H1 (cell line): ENCODE results near the gene TMX3. TPM values are rescaled to one million over a fixed set of nuclear protein-coding genes. Genes with fewer than 3 reads are reported as not detected.

Experiments
- CTCF ChIA-PET: fragments of 300-600 bp; sonication (Branson Sonifier 250); formaldehyde crosslinking; loops from one replicate; lab custom pipeline; 2021; ENCODE audit not compliant: partially characterized antibody; lab: Charles Lee
- POLR2A ChIA-PET: fragments of 300-600 bp; sonication (Branson Sonifier 250); formaldehyde crosslinking; loops from one replicate; lab custom pipeline; 2021; ENCODE audit warnings: inconsistent platforms; ENCODE audit not compliant: partially characterized antibody; lab: Charles Lee
- DNase-seq, 2 experiments: peaks; one replicate each; pipeline versions ENCODE4 v3.0.0 to v3.0.0-alpha.2; 2010 to 2022; ENCODE audit warnings: low spot score in 2 of 2, low read depth in 1 of 2, mixed read lengths in 1 of 2
- FAIRE-seq: peaks from 2 replicates; lab custom pipeline; 2011; peaks lifted over from hg19 to GRCh38; lab: Jason Lieb, UNC
- H2AFZ ChIP-seq: 2 replicates; pipeline ENCODE4 v1.8.1; 2012; ENCODE audit warnings: low read length, inconsistent platforms
- H2AK5ac ChIP-seq: 2 replicates; pipeline ENCODE4 v1.6.1; 2013; ENCODE audit warnings: low read depth, low read length
- H2BK120ac ChIP-seq: replicated peaks from 2 replicates; pipeline ENCODE3; 2013; ENCODE audit warnings: low read depth, low read length, inconsistent platforms
- H2BK12ac ChIP-seq: 2 replicates; pipeline ENCODE4 v1.6.1; 2013; ENCODE audit warnings: low read depth, low read length
- H2BK15ac ChIP-seq: 2 replicates; pipeline ENCODE4 v1.6.1; 2013; ENCODE audit warnings: low read length
- H2BK20ac ChIP-seq: 2 replicates; pipeline ENCODE4 v1.6.1; 2013; ENCODE audit warnings: low read length
- H2BK5ac ChIP-seq: 2 replicates; pipeline ENCODE4 v1.6.1; 2013; ENCODE audit warnings: low read depth, low read length
- H3K14ac ChIP-seq: 2 replicates; pipeline ENCODE4 v1.6.1; 2013; ENCODE audit warnings: inconsistent platforms; ENCODE audit not compliant: insufficient read length
- H3K18ac ChIP-seq: 2 replicates; pipeline ENCODE4 v1.6.1; 2013; ENCODE audit warnings: low read length; ENCODE audit errors: extremely low read depth
- H3K23ac ChIP-seq: 2 replicates; pipeline ENCODE4 v1.6.1; 2013; ENCODE audit warnings: inconsistent platforms; ENCODE audit not compliant: insufficient read length
- H3K23me2 ChIP-seq: 2 replicates; pipeline ENCODE4 v1.6.1; 2013; ENCODE audit warnings: low read depth, low read length
- H3K27ac ChIP-seq: 2 replicates; pipeline ENCODE4 v1.6.1; 2011; ENCODE audit warnings: low read depth, low read length, inconsistent platforms
- H3K27me3 ChIP-seq, 4 experiments: replicated peaks in 1 of 4; 1 replicate in 1 of 4; 2 replicates in 3 of 4; pipeline versions ENCODE4 v1.6.1 to v1.8.1; 2011 to 2013; ENCODE audit warnings: low read length in 3 of 4, mild to moderate bottlenecking in 3 of 4, inconsistent platforms in 2 of 4, mixed read lengths in 2 of 4, moderate library complexity in 1 of 4; ENCODE audit not compliant: control insufficient read depth in 3 of 4, insufficient read depth in 3 of 4; ENCODE audit errors: extremely low read depth in 1 of 4
- H3K36me3 ChIP-seq, 4 experiments: 2 replicates each; pipeline versions ENCODE4 v1.6.1 to v1.8.1; 2011 to 2013; ENCODE audit warnings: mild to moderate bottlenecking in 4 of 4, low read length in 3 of 4, moderate library complexity in 2 of 4, control low read depth in 1 of 4, inconsistent platforms in 1 of 4; ENCODE audit not compliant: insufficient read depth in 4 of 4, control insufficient read depth in 2 of 4
- H3K4ac ChIP-seq: replicated peaks from 2 replicates; pipeline ENCODE3; 2013; ENCODE audit warnings: low read length, low read depth, mixed read lengths, inconsistent platforms; ENCODE audit not compliant: insufficient read length
- H3K4me1 ChIP-seq, 4 experiments: replicated peaks in 1 of 4; 1 replicate in 1 of 4; 2 replicates in 3 of 4; pipeline versions ENCODE4 v1.6.1 to v1.8.1; 2011 to 2013; ENCODE audit warnings: low read length in 3 of 4, inconsistent platforms in 2 of 4, mixed read lengths in 1 of 4; ENCODE audit not compliant: insufficient read depth in 4 of 4, control insufficient read depth in 3 of 4
- H3K4me2 ChIP-seq, 2 experiments: 2 replicates each; pipeline versions ENCODE4 v1.6.1 to v1.8.1; 2011 to 2013; ENCODE audit warnings: low read depth in 2 of 2, low read length in 2 of 2, control low read depth in 1 of 2, inconsistent platforms in 1 of 2, mild to moderate bottlenecking in 1 of 2; ENCODE audit not compliant: insufficient read depth in 1 of 2
- H3K4me3 ChIP-seq, 4 experiments: fragments of 200-600, 300-600 bp in 1 of 4; sonication (generic), shearing (Covaris generic), sonication (Bioruptor Twin) in 1 of 4; 2 replicates each; pipeline versions ENCODE4 v1.5.1 to v1.8.1; 2011 to 2016; ENCODE audit warnings: low read length in 4 of 4, low read depth in 3 of 4, control low read depth in 2 of 4, inconsistent platforms in 2 of 4, mild to moderate bottlenecking in 2 of 4, mixed read lengths in 1 of 4, moderate library complexity in 1 of 4; ENCODE audit not compliant: insufficient read depth in 2 of 4; ENCODE audit errors: extremely low read depth in 1 of 4
- H3K56ac ChIP-seq: replicated peaks from 2 replicates; pipeline ENCODE3; 2013; ENCODE audit warnings: low read depth, mild to moderate bottlenecking, mixed read lengths, low read length, inconsistent platforms; ENCODE audit not compliant: insufficient read length
- H3K79me1 ChIP-seq: 2 replicates; pipeline ENCODE4 v1.6.1; 2013; ENCODE audit warnings: low read depth, low read length, control low read depth
- H3K79me2 ChIP-seq, 2 experiments: 2 replicates each; pipeline versions ENCODE4 v1.6.1 to v1.8.1; 2012 to 2013; ENCODE audit warnings: low read length in 2 of 2, mild to moderate bottlenecking in 2 of 2, inconsistent platforms in 1 of 2; ENCODE audit not compliant: insufficient read depth in 2 of 2, control insufficient read depth in 1 of 2
- H3K9ac ChIP-seq, 4 experiments: replicated peaks in 1 of 4; 1 replicate in 1 of 4; 2 replicates in 3 of 4; pipeline versions ENCODE4 v1.6.1 to v1.8.1; 2011 to 2013; ENCODE audit warnings: low read depth in 3 of 4, low read length in 3 of 4, control low read depth in 2 of 4, mild to moderate bottlenecking in 2 of 4, moderate library complexity in 2 of 4, inconsistent platforms in 1 of 4; ENCODE audit errors: extremely low read depth in 1 of 4
- H3K9me3 ChIP-seq, 2 experiments: 2 replicates each; pipeline versions ENCODE4 v1.6.1 to v1.8.1; 2012 to 2013; ENCODE audit warnings: mild to moderate bottlenecking in 2 of 2, moderate library complexity in 2 of 2, control low read depth in 1 of 2, inconsistent platforms in 1 of 2, low read depth in 1 of 2, low read length in 1 of 2, mixed read lengths in 1 of 2; ENCODE audit not compliant: insufficient read depth in 2 of 2
- H4K20me1 ChIP-seq, 2 experiments: replicated peaks in 1 of 2; 2 replicates each; pipeline versions ENCODE3 to v1.8.1; 2011 to 2013; ENCODE audit warnings: inconsistent platforms in 2 of 2, low read length in 2 of 2, mild to moderate bottlenecking in 1 of 2; ENCODE audit not compliant: insufficient read depth in 2 of 2, control insufficient read depth in 1 of 2
- H4K5ac ChIP-seq: 2 replicates; pipeline ENCODE4 v1.6.1; 2013; ENCODE audit warnings: low read length, low read depth, mixed read lengths, inconsistent platforms; ENCODE audit not compliant: insufficient read length
- H4K8ac ChIP-seq: 2 replicates; pipeline ENCODE4 v1.8.0; 2013; ENCODE audit warnings: mild to moderate bottlenecking, moderate library complexity, low read length, inconsistent platforms; ENCODE audit not compliant: insufficient read depth; ENCODE audit errors: extremely low read depth
- H4K91ac ChIP-seq: replicated peaks from 2 replicates; pipeline ENCODE3; 2013; ENCODE audit warnings: low read length, mixed read lengths, inconsistent platforms; ENCODE audit not compliant: insufficient read length
- CHD2 ChIP-seq: IDR thresholded peaks from 2 replicates; pipeline ENCODE4 v1.6.1; 2012; ENCODE audit warnings: low read length, improper control_type of control experiment
- GABPA ChIP-seq: IDR thresholded peaks from 2 replicates; pipeline ENCODE4 v1.6.1; 2011; ENCODE audit warnings: mild to moderate bottlenecking, low read length, moderate library complexity, borderline replicate concordance; ENCODE audit not compliant: insufficient read depth
- RAD21 ChIP-seq, 2 experiments: IDR thresholded peaks in 1 of 2; conservative IDR thresholded peaks in 1 of 2; 2 replicates each; pipeline ENCODE4 v1.6.1; 2011; ENCODE audit warnings: low read depth in 2 of 2, low read length in 2 of 2, improper control_type of control experiment in 1 of 2, inconsistent platforms in 1 of 2, mild to moderate bottlenecking in 1 of 2, moderate library complexity in 1 of 2
- RFX5 ChIP-seq: IDR thresholded peaks from 2 replicates; pipeline ENCODE4 v1.6.1; 2011; ENCODE audit warnings: low read depth, low read length, improper control_type of control experiment, borderline replicate concordance
- SP2 ChIP-seq: IDR thresholded peaks from 2 replicates; pipeline ENCODE4 v1.6.1; 2012; ENCODE audit warnings: mild to moderate bottlenecking, low read length, inconsistent platforms
- TAF7 ChIP-seq: optimal IDR thresholded peaks from 2 replicates; pipeline ENCODE3; 2011; ENCODE audit warnings: low read depth, mild to moderate bottlenecking, inconsistent platforms, low read length, moderate library complexity, borderline replicate concordance
- TBP ChIP-seq: IDR thresholded peaks from 2 replicates; pipeline ENCODE4 v1.6.1; 2011; ENCODE audit warnings: low read depth, low read length, improper control_type of control experiment
- YY1 ChIP-seq: IDR thresholded peaks from 2 replicates; pipeline ENCODE4 v1.6.1; 2011; ENCODE audit warnings: low read depth, mild to moderate bottlenecking, low read length
- WGBS, 2 experiments: shearing (Covaris generic) in 1 of 2; methylation state at CpG; one replicate each; pipeline versions ENCODE4 v1.1.6 to v1.1.7; 2013 to 2015; ENCODE audit warnings: low lambda C conversion rate in 2 of 2, mixed read lengths in 2 of 2, inconsistent platforms in 1 of 2, low coverage in 1 of 2, missing lambda C conversion rate in 1 of 2; ENCODE audit not compliant: insufficient replicate concordance in 2 of 2, insufficient coverage in 1 of 2, insufficient read length in 1 of 2; ENCODE audit errors: extremely low coverage in 1 of 2, missing lambda C conversion rate in 1 of 2; 5-methylcytosine and 5-hydroxymethylcytosine counted together
- polyA plus RNA-seq, 7 experiments: library from polyadenylated mRNA; depleted of rRNA in 3 of 7; stranded (reverse) in 5 of 7; unstranded in 2 of 7; fragments of >200 nt in 5 of 7; fragments of 200-250 nt in 2 of 7; gene quantifications; 1 replicate in 5 of 7; 2 replicates in 1 of 7; 4 replicates in 1 of 7; pipeline versions ENCODE4 v1.2.1 to v1.2.3, GENCODE V29; 2011 to 2013; ENCODE audit warnings: missing spikeins in 2 of 7, mixed read lengths in 2 of 7
- total RNA-seq: library from RNA; stranded (reverse); fragmentation: NEBNext Ultra II Directional; extraction: Animal tissue kit (Norgen Biotek cat#: 25700); gene quantifications from 2 replicates; pipeline ENCODE4 v1.2.1, GENCODE V29; 2021

The TMX3 gene
- total and polyA plus RNA-seq, 2 of the 8 experiments (the other 6 are each of a cell fraction or from before 2014, with no cell fraction given): 12.6 to 29.0 TPM

GRCh38 chr18:68703326-68703725 is 11.6 kb downstream of the TMX3 start:
- no peak overlapping the region for H3K4me2 ChIP-seq
- peaks cover 0 to 16% of the 10 kb centered on the region in 2 experiments; a peak in 2 of 4 replicates for H3K79me2 ChIP-seq
- no peak overlapping the region for H3K9ac ChIP-seq
- H3K23me2 ChIP-seq: no peaks in the 10 kb centered on the region
- H4K5ac ChIP-seq: no peak overlapping the region
- H4K8ac ChIP-seq: no peak overlapping the region
- no peak for FAIRE-seq
- H3K4me3 ChIP-seq: no peak overlapping the region
- H3K36me3 ChIP-seq: peaks cover 0 to 31% (median 9%) of the 10 kb centered on the region in 4 experiments; a peak in 5 of 8 replicates
- no peaks in the 10 kb centered on the region for H3K9me3 ChIP-seq
- H3K14ac ChIP-seq: no peak overlapping the region
- H3K23ac ChIP-seq: no peak overlapping the region
- no peak overlapping the region for H2AFZ ChIP-seq
- ChIA-PET POLR2A (no interaction called here), CTCF (no interaction called here)
- H2BK20ac ChIP-seq: no peak overlapping the region
- no peak overlapping the region for H2AK5ac ChIP-seq
- H3K4ac ChIP-seq: no peak overlapping the region
- no peak overlapping the region for H2BK120ac ChIP-seq
- peaks cover under 1 to 2% of the 10 kb centered on the region in 2 experiments for H4K20me1 ChIP-seq
- no peak overlapping the region for H2BK12ac ChIP-seq
- H3K27me3 ChIP-seq: no peaks in the 10 kb centered on the region
- H3K27ac ChIP-seq: no peak overlapping the region
- H2BK5ac ChIP-seq: no peak overlapping the region
- H3K18ac ChIP-seq: no peak overlapping the region
- no peak overlapping the region for H3K56ac ChIP-seq
- no peak overlapping the region for H2BK15ac ChIP-seq
- no peaks in the 10 kb centered on the region for H3K4me1 ChIP-seq
- H3K79me1 ChIP-seq: no peaks in the 10 kb centered on the region; the same call in 1 of the 2 replicates
- no peak for DNase-seq
- no peak overlapping the region for H4K91ac ChIP-seq
- WGBS, 2 experiments: 95% methylated on average over 3 of the region's 3 CpGs; no CpG with 5 or more reads in 1 of the 2 experiments
- TF ChIP-seq RAD21 (IDR thresholded peaks at IDR 0.05 in 1 of 2, conservative IDR thresholded peaks at IDR 0.05 in 1 of 2; ENCODE audit: low read depth in 2 of 2, low read length in 2 of 2): no peak
- TF ChIP-seq CHD2: no peak
- no peak for TF ChIP-seq TBP
- no peak for TF ChIP-seq SP2
- no peak for TF ChIP-seq RFX5
- TF ChIP-seq TAF7: no peak
- no peak for TF ChIP-seq YY1
- TF ChIP-seq GABPA: no peak
